OCI-LY3 (cell line): ENCODE data around the gene CNTNAP2.

Experiments used
- EZH2phosphoT487 ChIP-seq: fragments of 200-600 bp; shearing (Covaris generic); IDR thresholded peaks from 2 replicates; pipeline ENCODE4 v1.6.1; 2018; ENCODE audit warnings: antibody characterized with exemption, mixed run types, low read depth
- TF ChIP-seq, protein P1 (sequence below): fragments of 200-600, 300-600 bp; sonication (generic); IDR thresholded peaks from 2 replicates; pipeline ENCODE4 v1.5.1; 2014; ENCODE audit warnings: antibody characterized with exemption, low read length, low read depth

DNA sequence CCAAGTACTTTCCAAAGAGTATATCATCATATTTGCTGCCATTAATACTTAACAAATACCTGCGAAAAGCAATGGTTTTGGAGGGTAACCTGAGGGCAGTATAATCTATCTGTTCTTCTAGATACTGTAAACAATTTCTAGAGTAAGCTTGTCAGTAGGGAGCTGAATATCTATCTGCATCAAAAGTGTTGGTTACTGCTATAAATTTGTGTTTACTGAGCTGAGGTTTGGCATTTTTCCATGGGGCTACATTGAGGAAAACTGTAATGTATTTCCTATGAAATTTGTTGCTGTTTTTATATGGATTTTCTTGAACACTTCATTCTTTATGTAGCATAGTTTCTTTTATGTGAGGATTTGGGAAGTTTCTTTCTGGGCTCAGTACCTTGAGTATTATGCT lies 913.4 kb downstream of the CNTNAP2 start:
- TF ChIP-seq, protein P1, sequence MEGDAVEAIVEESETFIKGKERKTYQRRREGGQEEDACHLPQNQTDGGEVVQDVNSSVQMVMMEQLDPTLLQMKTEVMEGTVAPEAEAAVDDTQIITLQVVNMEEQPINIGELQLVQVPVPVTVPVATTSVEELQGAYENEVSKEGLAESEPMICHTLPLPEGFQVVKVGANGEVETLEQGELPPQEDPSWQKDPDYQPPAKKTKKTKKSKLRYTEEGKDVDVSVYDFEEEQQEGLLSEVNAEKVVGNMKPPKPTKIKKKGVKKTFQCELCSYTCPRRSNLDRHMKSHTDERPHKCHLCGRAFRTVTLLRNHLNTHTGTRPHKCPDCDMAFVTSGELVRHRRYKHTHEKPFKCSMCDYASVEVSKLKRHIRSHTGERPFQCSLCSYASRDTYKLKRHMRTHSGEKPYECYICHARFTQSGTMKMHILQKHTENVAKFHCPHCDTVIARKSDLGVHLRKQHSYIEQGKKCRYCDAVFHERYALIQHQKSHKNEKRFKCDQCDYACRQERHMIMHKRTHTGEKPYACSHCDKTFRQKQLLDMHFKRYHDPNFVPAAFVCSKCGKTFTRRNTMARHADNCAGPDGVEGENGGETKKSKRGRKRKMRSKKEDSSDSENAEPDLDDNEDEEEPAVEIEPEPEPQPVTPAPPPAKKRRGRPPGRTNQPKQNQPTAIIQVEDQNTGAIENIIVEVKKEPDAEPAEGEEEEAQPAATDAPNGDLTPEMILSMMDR, result no peak
- no peak for TF ChIP-seq EZH2phosphoT487
